Left forelimb (tissue), 1 donor: ENCODE results near the gene CLDN22.

ENCODE experiments used
- DNase-seq: peaks from one replicate; pipeline ENCODE4 v3.0.0-alpha.2; 2018; ENCODE audit warnings: low spot score

CLDN22 gene

DNA sequence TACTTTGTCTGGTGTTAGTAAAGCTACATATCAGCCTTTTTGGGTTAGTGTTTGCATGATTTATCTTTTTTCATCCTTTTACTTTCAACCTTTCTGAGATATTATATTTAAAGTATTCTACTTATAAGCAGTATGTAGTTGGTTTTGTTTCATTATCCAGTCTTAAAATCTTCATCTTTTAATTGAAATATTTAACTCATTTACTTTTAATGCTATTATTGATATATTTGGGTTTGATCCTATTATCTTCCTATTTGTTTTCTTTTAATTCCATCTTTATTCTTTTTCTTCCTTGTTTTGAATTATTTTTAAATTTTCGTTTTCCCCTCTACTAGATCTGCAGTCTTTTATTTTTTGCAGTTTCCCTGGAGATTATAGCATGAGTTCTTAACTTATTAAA, 44.0 kb downstream of the CLDN22 start:
- DNase-seq, result no peak

DNA sequence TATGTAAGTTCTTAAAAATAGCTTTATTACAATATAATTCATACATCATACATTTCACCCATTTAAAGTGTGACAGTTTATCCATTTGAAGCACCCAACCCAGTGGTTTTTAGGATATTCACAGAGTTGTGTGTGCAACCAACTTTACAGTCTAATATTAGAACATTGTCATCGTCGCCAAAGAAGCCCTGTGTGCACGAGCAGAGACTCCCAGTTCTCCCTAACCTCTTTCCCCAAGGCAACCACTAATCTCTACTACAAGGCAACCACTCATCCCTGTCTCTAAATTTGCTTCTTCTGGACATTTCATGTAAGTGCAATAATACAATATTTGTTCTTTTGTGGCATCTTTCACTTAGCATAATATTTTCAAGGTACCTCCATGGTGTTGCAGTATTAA, 47.7 kb downstream of the CLDN22 start:
- no peak for DNase-seq

DNA sequence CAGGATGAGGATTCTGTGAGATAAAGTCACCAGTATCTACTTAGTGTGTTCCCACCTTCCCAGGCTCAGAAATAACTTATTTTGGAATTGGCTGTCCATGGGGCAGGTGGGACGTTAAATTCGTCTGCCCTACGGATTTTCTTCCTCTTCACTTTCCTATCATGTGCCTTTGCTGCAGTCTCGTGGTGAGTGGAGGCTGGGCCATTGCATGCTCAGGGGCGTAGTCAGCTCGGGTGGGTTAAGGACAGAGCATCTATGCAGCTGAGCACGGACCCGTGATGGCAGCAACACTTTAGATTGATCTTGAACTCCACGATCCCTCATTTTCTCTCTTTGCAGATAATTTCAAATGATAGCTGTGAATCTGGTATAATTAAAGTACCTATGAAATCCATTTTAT, 51.5 kb downstream of the CLDN22 start:
- DNase-seq, result no peak
